Activated CD8-positive, alpha-beta T cell treated with anti-CD3 and anti-CD28 coated beads for 36 hours (primary cell): ENCODE data around the gene AGBL1. TPM values are rescaled to one million over a fixed set of nuclear protein-coding genes. Genes with fewer than 3 reads are reported as not detected.

ENCODE experiments used
- ATAC-seq: fragments of 200-7000 bp; cut with Tn5 transposase; one replicate; pipeline ENCODE4 v1.10.0; 2021; ENCODE audit warnings: mild to moderate bottlenecking, moderate library complexity
- CTCF ChIA-PET: fragments of 350-600 bp; sonication (Branson Sonifier 250); formaldehyde crosslinking; loops from one replicate; lab custom pipeline; 2021; ENCODE audit warnings: antibody characterized with exemption; lab: Charles Lee
- POLR2A ChIA-PET: fragments of 350-600 bp; sonication (Branson Sonifier 250); formaldehyde crosslinking; loops from one replicate; lab custom pipeline; 2021; ENCODE audit warnings: antibody characterized with exemption; lab: Charles Lee
- DNase-seq: peaks from one replicate; pipeline ENCODE4 v3.0.0-alpha.2; 2020
- H3K27ac Mint-ChIP-seq: one replicate; pipeline ENCODE4 v1.8.0; 2021; ENCODE audit warnings: mild to moderate bottlenecking, mixed read lengths
- H3K27me3 Mint-ChIP-seq: one replicate; pipeline ENCODE4 v1.8.0; 2021; ENCODE audit warnings: mixed read lengths
- H3K36me3 Mint-ChIP-seq: one replicate; pipeline ENCODE4 v1.8.0; 2021; ENCODE audit warnings: low read depth, mixed read lengths
- H3K4me1 Mint-ChIP-seq: one replicate; pipeline ENCODE4 v1.8.0; 2021; ENCODE audit warnings: low read depth, mixed read lengths
- H3K4me3 Mint-ChIP-seq: one replicate; pipeline ENCODE4 v1.8.0; 2021; ENCODE audit warnings: mild to moderate bottlenecking, moderate library complexity, mixed read lengths
- H3K9me3 Mint-ChIP-seq: one replicate; pipeline ENCODE4 v1.8.0; 2021; ENCODE audit warnings: mixed read lengths
- intact Hi-C: fragments of 100-400 bp; cut with micrococcal nuclease; formaldehyde crosslinking; loops from one replicate; pipeline ENCODE4 v1.10.0; 2022
- total RNA-seq, 2 experiments: library from RNA; stranded (reverse); gene quantifications; one replicate each; pipeline ENCODE4 v1.2.3, GENCODE V29; 2021
- TF ChIP-seq, protein P1 (sequence below): fragments of 200-600 bp; IDR thresholded peaks from one replicate; pipeline ENCODE4 v1.8.0; 2022; ENCODE audit warnings: antibody characterized with exemption, mild to moderate bottlenecking

Gene AGBL1
- total RNA-seq, 2 experiments from 2014 or later = not detected

DNA sequence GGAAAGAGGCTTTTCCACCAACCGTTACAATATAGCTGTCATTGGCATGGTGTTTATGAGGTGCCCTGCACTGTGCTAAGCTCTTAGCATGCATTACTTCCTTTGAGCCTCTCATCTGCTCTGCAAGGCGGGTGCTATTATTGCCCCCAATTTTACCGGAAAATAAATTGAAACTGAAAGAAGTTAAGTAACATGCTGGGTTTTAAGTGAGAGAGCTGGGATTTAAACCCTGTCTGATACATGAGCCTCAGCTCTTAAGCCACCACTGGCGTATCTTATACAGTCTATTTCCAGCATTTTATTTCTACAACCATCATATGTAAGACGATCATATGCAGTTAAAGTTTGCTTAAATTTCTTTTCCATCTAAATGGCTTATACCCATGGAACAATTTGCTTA lies 81.6 kb downstream of the AGBL1 start:
- no peaks in the 10 kb centered on the region for H3K9me3 Mint-ChIP-seq
- no peak for ATAC-seq
- CTCF ChIA-PET = no interaction called here

DNA sequence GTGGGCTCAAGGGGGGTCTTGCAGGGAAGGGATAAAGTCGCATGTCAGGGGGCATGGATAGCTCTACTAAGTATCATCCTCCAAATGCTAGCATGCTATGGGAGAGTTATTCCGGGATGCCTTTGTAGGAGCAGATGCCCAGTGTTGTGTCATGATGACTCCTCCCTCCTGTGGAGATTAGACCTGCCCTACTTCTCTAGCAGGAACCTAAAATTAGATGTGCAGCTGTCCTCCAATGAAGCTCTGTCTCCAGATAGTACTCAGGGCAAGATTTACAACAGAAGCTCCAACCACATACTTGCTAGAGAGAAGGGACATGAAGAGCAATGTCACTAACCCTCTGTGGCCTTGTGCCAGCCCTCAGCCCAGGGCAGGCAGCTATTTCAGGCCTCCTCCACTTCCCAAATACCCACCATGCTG lies 82.5 kb downstream of the AGBL1 start:
- ChIA-PET CTCF (no interaction called here), POLR2A (no interaction called here)
- DNase-seq = no peak
- ATAC-seq = no peak
- no peaks in the 10 kb centered on the region for H3K36me3 Mint-ChIP-seq
- H3K4me3 Mint-ChIP-seq = no peak overlapping the region
- intact Hi-C loops = no loop called here
- no peak overlapping the region for H3K27ac Mint-ChIP-seq
- H3K27me3 Mint-ChIP-seq = no peaks in the 10 kb centered on the region
- H3K9me3 Mint-ChIP-seq = no peaks in the 10 kb centered on the region
- no peaks in the 10 kb centered on the region for H3K4me1 Mint-ChIP-seq
- TF ChIP-seq, protein P1, sequence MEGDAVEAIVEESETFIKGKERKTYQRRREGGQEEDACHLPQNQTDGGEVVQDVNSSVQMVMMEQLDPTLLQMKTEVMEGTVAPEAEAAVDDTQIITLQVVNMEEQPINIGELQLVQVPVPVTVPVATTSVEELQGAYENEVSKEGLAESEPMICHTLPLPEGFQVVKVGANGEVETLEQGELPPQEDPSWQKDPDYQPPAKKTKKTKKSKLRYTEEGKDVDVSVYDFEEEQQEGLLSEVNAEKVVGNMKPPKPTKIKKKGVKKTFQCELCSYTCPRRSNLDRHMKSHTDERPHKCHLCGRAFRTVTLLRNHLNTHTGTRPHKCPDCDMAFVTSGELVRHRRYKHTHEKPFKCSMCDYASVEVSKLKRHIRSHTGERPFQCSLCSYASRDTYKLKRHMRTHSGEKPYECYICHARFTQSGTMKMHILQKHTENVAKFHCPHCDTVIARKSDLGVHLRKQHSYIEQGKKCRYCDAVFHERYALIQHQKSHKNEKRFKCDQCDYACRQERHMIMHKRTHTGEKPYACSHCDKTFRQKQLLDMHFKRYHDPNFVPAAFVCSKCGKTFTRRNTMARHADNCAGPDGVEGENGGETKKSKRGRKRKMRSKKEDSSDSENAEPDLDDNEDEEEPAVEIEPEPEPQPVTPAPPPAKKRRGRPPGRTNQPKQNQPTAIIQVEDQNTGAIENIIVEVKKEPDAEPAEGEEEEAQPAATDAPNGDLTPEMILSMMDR = no peak

More for the DNA sequence above, 81.6 kb downstream of the AGBL1 start:
- no peaks in the 10 kb centered on the region for H3K4me1 Mint-ChIP-seq
- H3K27me3 Mint-ChIP-seq = no peaks in the 10 kb centered on the region
- H3K36me3 Mint-ChIP-seq = no peaks in the 10 kb centered on the region
- intact Hi-C loops = no loop called here
- H3K27ac Mint-ChIP-seq = no peak overlapping the region
- TF ChIP-seq, protein P1 = no peak
- DNase-seq = no peak
- POLR2A ChIA-PET = no interaction called here
- H3K4me3 Mint-ChIP-seq = no peak overlapping the region

GRCh38 chr15:86162641-86163040 lies 83.0 kb downstream of the AGBL1 start:
- Mint-ChIP-seq H3K27me3 (peaks cover 2% of the 10 kb centered on the region), H3K27ac (no peak overlapping the region), H3K4me1 (no peaks in the 10 kb centered on the region), H3K9me3 (no peaks in the 10 kb centered on the region), H3K4me3 (no peak overlapping the region), H3K36me3 (no peaks in the 10 kb centered on the region)
- intact Hi-C loops = no loop called here
- ATAC-seq = no peak
- POLR2A ChIA-PET = no interaction called here
- no peak for DNase-seq
- CTCF ChIA-PET = no interaction called here
- TF ChIP-seq, protein P1 = no peak

- H3K27me3 Mint-ChIP-seq = peaks cover 5% of the 10 kb centered on the region
- ATAC-seq (no peak), DNase-seq (no peak)
- H3K4me3 Mint-ChIP-seq = no peak overlapping the region
- H3K9me3 Mint-ChIP-seq = no peaks in the 10 kb centered on the region
- TF ChIP-seq, protein P1 = no peak
- ChIA-PET CTCF (no interaction called here), POLR2A (no interaction called here)
- intact Hi-C loops = no loop called here
- no peaks in the 10 kb centered on the region for H3K4me1 Mint-ChIP-seq
- no peak overlapping the region for H3K27ac Mint-ChIP-seq
- no peaks in the 10 kb centered on the region for H3K36me3 Mint-ChIP-seq
Observed at GRCh38 chr15:86163816-86164215, 84.1 kb downstream of the AGBL1 start.

DNA sequence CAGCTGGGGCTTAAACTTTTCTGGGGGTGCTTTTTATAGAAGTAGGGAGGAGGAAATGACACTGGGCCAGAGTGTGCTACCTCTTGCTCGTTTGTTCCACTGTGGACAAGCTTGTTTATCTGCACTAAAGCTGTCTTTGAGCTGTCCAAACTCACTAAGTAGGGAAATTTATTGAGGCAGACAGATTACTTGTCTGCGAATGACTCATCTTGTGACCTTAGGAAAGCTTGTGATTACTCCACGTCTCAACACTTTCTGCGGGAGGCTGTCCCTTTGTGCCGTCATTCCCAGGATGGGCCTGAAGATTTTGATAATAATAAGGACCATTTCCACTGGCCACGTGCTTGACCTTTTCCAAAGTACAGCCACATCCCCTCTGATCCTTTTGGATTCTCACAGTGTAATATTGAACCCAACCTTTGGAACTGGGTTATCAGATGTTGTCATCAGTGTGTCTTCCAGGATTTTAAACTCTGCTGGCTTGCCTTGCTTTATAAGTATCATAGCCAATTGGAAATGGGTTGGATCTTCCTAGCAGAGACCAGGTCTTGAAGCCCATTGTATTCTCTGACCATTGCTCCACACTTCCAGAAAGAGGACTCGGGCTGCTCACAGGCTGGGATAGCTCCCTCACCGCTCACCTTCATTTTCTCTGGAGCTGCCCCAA lies 84.7 kb downstream of the AGBL1 start:
- ATAC-seq (no peak), DNase-seq (no peak)
- intact Hi-C loops = no loop called here
- Mint-ChIP-seq H3K9me3 (no peaks in the 10 kb centered on the region), H3K27me3 (peaks cover 5% of the 10 kb centered on the region), H3K27ac (no peak overlapping the region), H3K36me3 (no peaks in the 10 kb centered on the region), H3K4me3 (no peak overlapping the region), H3K4me1 (no peaks in the 10 kb centered on the region)
- CTCF ChIA-PET = no interaction called here
- TF ChIP-seq, protein P1 = no peak
- POLR2A ChIA-PET = no interaction called here
